Transverse colon (tissue), 4 donors: Measurements from ENCODE around the gene TPBG. TPM values are rescaled to one million over a fixed set of nuclear protein-coding genes. Genes with fewer than 3 reads are reported as not detected.

Source experiments
- DNase-seq: peaks from one replicate; pipeline ENCODE4 v3.0.0-alpha.2; 2019
- H3K27ac ChIP-seq, 4 donors: fragments of 200-600 bp; sonication (generic); 2 replicates each; pipeline ENCODE4 v1.5.1; 2016 to 2018; ENCODE audit warnings: inconsistent platforms in 4 of 4
- H3K27me3 ChIP-seq: fragments of 200-600 bp; sonication (generic); 2 replicates; pipeline ENCODE4 v1.5.1; 2017; ENCODE audit warnings: inconsistent platforms
- H3K36me3 ChIP-seq, 4 donors: fragments of 200-600 bp; sonication (generic); 2 replicates each; pipeline ENCODE4 v1.5.1; 2017 to 2019; ENCODE audit warnings: inconsistent platforms in 4 of 4
- H3K4me1 ChIP-seq, 4 donors: fragments of 200-600 bp; sonication (generic); 2 replicates each; pipeline ENCODE4 v1.5.1; 2017 to 2020; ENCODE audit warnings: inconsistent platforms in 4 of 4
- H3K4me3 ChIP-seq, 4 donors: fragments of 200-600 bp; sonication (generic); 1 replicate in 1 of 4; 2 replicates in 3 of 4; pipeline versions ENCODE4 v1.5.1 to v1.6.1; 2017 to 2019; ENCODE audit warnings: inconsistent platforms in 4 of 4
- H3K9me3 ChIP-seq, 2 donors: fragments of 200-600 bp; sonication (generic); 2 replicates each; pipeline ENCODE4 v1.5.1; 2017 to 2019; ENCODE audit warnings: inconsistent platforms in 2 of 2
- CTCF ChIP-seq, 5 experiments: fragments of 200-600 bp in 3 of 5; fragments of 450-650 bp in 2 of 5; sonication (generic) in 3 of 5; IDR thresholded peaks; 1 replicate in 2 of 5; 2 replicates in 3 of 5; pipeline ENCODE4 v1.5.1; 2016 to 2017; ENCODE audit warnings: antibody characterized with exemption in 5 of 5, inconsistent platforms in 3 of 5, mild to moderate bottlenecking in 2 of 5, moderate library complexity in 1 of 5
- EP300 ChIP-seq: sonication (generic); formaldehyde crosslinking; IDR thresholded peaks from one replicate; pipeline ENCODE4 v1.6.1; 2017; ENCODE audit warnings: antibody characterized with exemption, low read depth
- POLR2A ChIP-seq: fragments of 450-650 bp; IDR thresholded peaks from one replicate; pipeline ENCODE4 v1.6.1; 2016; ENCODE audit warnings: antibody characterized with exemption, mild to moderate bottlenecking, moderate library complexity
- POLR2AphosphoS5 ChIP-seq, 3 donors: sonication (generic); formaldehyde crosslinking; IDR thresholded peaks; one replicate each; pipeline ENCODE4 v1.6.1; 2016; ENCODE audit warnings: antibody characterized with exemption in 3 of 3
- WGBS, 2 donors: methylation state at CpG; one replicate each; pipeline ENCODE4 v1.1.5; 2018; ENCODE audit warnings: low coverage in 1 of 2; 5-methylcytosine and 5-hydroxymethylcytosine counted together
- in situ Hi-C, 4 donors: fragments of 200-750 bp; cut with MboI; loops; one replicate each; pipeline versions ENCODE4 v1.15.0 to v1.15.1; 2017; ENCODE audit warnings: low sequenced_read_pairs in 3 of 4, low pct_ligation_motif_present in 1 of 4, low pct_unique_long_range_greater_than_20kb in 1 of 4
- intact Hi-C: fragments of 100-400 bp; cut with DNase I; formaldehyde crosslinking; loops from one replicate; pipeline ENCODE4 v1.15.1; 2023; ENCODE audit warnings: low total_unique reads
- total RNA-seq, 4 donors: library from RNA; depleted of rRNA; stranded (reverse); fragments of >200 nt; gene quantifications; one replicate each; pipeline ENCODE4 v1.1.0, GENCODE V29; 2016

The TPBG gene
- total RNA-seq, 4 donors from 2014 or later = 13.4 to 23.6 (median 19.3) TPM

GRCh38 chr6:82330171-82330804 lies 33.3 kb upstream of the TPBG start:
- Histone ChIP-seq H3K4me3 (no peak overlapping the region), H3K27me3 (no peaks in the 10 kb centered on the region), H3K27ac (no peak overlapping the region), H3K36me3 (no peaks in the 10 kb centered on the region), H3K4me1 (no peaks in the 10 kb centered on the region), H3K9me3 (no peaks in the 10 kb centered on the region)
- TF ChIP-seq CTCF (IDR thresholded peaks at IDR 0.05) (no peak), POLR2A (no peak), POLR2AphosphoS5 (IDR thresholded peaks at IDR 0.05) (no peak), EP300 (no peak)
- no peak for DNase-seq
- in situ Hi-C loops = no loop called here
- WGBS, 2 donors = 81 to 82% methylated on average over 2 of the region's 2 CpGs
- intact Hi-C loops = no loop called here

GRCh38 chr6:82331031-82331773 lies 32.4 kb upstream of the TPBG start:
- no peaks in the 10 kb centered on the region for H3K4me1 ChIP-seq
- DNase-seq = no peak
- H3K4me3 ChIP-seq = no peak overlapping the region
- in situ Hi-C loops (no loop called here), intact Hi-C loops (no loop called here)
- WGBS, 2 donors = 17 to 18% methylated on average over 2 of the region's 2 CpGs
- H3K27ac ChIP-seq = no peak overlapping the region
- no peak for TF ChIP-seq POLR2A
- no peak for TF ChIP-seq CTCF (IDR thresholded peaks at IDR 0.05)
- H3K27me3 ChIP-seq = no peaks in the 10 kb centered on the region
- no peaks in the 10 kb centered on the region for H3K36me3 ChIP-seq
- H3K9me3 ChIP-seq = no peaks in the 10 kb centered on the region

GRCh38 chr6:82333781-82334180 lies 29.8 kb upstream of the TPBG start:
- in situ Hi-C loops (no loop called here), intact Hi-C loops (no loop called here)
- 60 to 69% methylated on average over 1 of the region's 1 CpG for WGBS, 2 donors
- DNase-seq = no peak
- H3K9me3 ChIP-seq = no peaks in the 10 kb centered on the region
- H3K27ac ChIP-seq = no peak overlapping the region
- H3K4me3 ChIP-seq = no peak overlapping the region
- H3K4me1 ChIP-seq = no peaks in the 10 kb centered on the region
- H3K36me3 ChIP-seq = no peaks in the 10 kb centered on the region
- no peaks in the 10 kb centered on the region for H3K27me3 ChIP-seq
- TF ChIP-seq POLR2AphosphoS5 (IDR thresholded peaks at IDR 0.05) (no peak), EP300 (no peak), CTCF (IDR thresholded peaks at IDR 0.05) (no peak)

GRCh38 chr6:82337688-82338257 lies 25.8 kb upstream of the TPBG start:
- no peaks in the 10 kb centered on the region for H3K9me3 ChIP-seq
- in situ Hi-C loops (no loop called here), intact Hi-C loops (no loop called here)
- H3K27ac ChIP-seq = no peak overlapping the region
- TF ChIP-seq POLR2A (no peak), CTCF (IDR thresholded peaks at IDR 0.05) (no peak), EP300 (no peak), POLR2AphosphoS5 (IDR thresholded peaks at IDR 0.05) (no peak)
- no peak overlapping the region for H3K4me3 ChIP-seq
- no peak for DNase-seq
- WGBS, 2 donors = 60 to 70% methylated on average over 4 of the region's 4 CpGs
- no peaks in the 10 kb centered on the region for H3K4me1 ChIP-seq
- H3K36me3 ChIP-seq = no peaks in the 10 kb centered on the region
- no peaks in the 10 kb centered on the region for H3K27me3 ChIP-seq
